Measurements from ENCODE around the gene RNPEP.
"Not testable (repeated sequence)": the region's sequence is repeated elsewhere in the genome, so short reads cannot be mapped to it uniquely, and the experiment has no call there.

RNPEP gene

DNA sequence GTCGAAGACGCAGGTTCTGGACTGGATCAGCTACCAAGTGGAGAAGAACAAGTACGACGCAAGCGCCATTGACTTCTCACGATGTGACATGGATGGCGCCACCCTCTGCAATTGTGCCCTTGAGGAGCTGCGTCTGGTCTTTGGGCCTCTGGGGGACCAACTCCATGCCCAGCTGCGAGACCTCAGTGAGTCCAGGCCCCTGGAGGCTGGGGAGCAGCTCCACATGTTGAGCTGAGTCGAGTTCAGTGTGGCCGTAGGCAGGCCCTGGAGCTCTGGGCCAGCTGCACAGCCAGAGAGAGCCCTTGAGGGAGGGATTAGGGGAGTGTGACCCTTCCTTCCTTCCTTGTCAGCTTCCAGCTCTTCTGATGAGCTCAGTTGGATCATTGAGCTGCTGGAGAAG is 29.5 kb downstream of the RNPEP start:
- no peak for DNase-seq

DNA sequence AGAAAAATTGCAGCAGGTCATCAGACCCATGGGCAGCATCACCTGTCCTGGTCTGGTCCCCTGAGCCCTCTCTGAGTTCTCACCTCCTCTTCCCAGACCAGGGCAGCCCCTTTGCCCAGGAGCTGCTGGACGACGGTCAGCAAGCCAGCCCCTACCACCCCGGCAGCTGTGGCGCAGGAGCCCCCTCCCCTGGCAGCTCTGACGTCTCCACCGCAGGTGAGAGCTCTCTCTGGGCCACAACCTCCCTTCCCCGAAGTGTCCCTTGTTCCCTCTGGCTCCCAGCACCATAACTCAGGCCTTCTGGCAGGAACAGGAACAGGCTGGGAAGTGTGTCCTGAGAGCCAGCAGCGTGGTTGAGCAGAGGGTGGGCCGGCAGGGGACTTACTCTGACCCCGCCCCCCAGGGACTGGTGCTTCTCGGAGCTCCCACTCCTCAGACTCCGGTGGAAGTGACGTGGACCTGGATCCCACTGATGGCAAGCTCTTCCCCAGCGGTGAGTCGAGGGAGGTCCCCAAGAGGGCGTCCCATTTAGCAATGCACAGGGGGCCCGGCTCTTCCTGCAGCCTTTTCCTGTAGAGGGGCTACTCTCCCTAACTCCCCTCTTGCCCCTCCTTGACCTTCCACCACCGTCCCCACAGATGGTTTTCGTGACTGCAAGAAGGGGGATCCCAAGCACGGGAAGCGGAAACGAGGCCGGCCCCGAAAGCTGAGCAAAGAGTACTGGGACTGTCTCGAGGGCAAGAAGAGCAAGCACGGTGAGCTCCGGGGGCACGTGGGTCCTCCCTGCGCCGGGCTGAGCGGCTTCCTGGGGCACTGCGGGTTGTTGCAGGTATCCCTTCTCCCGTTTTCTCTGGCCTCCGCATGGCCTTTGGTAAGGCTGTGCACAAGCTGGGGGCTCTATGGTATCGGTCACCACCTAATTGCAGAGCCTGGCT is 30.4 kb downstream of the RNPEP start:
- no peak for DNase-seq

DNA sequence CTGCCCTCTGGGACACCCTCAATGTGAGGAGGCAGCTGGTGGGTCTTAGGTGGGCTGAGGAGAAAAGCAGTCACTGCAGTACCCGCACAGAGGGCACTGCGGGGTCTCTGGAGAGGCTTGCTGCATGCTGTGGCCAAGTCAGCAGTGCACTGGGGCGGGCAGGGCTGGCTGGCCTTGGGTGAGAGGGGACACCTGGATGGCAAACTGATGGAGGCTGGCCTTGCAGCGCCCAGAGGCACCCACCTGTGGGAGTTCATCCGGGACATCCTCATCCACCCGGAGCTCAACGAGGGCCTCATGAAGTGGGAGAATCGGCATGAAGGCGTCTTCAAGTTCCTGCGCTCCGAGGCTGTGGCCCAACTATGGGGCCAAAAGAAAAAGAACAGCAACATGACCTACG is 31.2 kb downstream of the RNPEP start:
- DNase-seq = no peak

DNA sequence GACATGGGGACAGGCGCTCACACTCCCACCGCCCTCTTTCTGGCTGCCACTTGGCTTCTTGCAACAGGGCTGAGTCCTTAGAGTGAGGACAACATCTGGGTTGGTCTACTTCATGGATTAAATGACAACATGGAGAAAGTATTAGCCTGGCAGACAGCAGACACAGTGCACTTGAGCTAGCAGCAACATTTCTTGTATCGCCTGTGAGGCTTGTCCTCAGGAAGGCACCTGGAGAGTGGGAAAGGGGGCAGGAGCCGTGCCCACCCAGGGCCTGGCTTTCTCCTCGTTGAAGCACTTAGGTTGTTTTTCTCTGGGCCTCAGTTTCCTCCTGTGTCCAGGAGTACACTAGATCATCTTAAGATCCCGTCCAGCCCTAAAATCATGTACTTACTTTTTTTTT is 31.6 kb downstream of the RNPEP start:
- DNase-seq = no peak

DNA sequence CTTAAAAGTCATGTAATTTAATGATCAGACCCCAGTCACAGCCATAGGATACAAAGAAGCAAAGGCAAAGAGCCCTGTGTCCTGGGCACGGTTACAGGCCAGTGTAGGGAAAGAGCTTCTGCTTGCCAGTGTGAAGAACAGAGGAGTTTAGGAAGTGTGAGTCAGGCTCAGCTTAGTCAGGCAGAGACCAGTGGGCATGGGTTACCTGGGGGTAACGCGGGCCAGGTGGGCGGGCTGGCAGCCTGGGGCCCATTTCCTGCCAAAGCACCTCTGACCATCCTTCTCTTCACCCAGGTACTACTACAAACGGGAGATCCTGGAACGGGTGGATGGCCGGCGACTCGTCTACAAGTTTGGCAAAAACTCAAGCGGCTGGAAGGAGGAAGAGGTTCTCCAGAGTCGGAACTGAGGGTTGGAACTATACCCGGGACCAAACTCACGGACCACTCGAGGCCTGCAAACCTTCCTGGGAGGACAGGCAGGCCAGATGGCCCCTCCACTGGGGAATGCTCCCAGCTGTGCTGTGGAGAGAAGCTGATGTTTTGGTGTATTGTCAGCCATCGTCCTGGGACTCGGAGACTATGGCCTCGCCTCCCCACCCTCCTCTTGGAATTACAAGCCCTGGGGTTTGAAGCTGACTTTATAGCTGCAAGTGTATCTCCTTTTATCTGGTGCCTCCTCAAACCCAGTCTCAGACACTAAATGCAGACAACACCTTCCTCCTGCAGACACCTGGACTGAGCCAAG is 32.6 kb downstream of the RNPEP start:
- no peak for DNase-seq

DNA sequence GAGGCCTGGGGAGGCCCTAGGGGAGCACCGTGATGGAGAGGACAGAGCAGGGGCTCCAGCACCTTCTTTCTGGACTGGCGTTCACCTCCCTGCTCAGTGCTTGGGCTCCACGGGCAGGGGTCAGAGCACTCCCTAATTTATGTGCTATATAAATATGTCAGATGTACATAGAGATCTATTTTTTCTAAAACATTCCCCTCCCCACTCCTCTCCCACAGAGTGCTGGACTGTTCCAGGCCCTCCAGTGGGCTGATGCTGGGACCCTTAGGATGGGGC is 33.2 kb downstream of the RNPEP start:
- DNase-seq = no peak

DNA sequence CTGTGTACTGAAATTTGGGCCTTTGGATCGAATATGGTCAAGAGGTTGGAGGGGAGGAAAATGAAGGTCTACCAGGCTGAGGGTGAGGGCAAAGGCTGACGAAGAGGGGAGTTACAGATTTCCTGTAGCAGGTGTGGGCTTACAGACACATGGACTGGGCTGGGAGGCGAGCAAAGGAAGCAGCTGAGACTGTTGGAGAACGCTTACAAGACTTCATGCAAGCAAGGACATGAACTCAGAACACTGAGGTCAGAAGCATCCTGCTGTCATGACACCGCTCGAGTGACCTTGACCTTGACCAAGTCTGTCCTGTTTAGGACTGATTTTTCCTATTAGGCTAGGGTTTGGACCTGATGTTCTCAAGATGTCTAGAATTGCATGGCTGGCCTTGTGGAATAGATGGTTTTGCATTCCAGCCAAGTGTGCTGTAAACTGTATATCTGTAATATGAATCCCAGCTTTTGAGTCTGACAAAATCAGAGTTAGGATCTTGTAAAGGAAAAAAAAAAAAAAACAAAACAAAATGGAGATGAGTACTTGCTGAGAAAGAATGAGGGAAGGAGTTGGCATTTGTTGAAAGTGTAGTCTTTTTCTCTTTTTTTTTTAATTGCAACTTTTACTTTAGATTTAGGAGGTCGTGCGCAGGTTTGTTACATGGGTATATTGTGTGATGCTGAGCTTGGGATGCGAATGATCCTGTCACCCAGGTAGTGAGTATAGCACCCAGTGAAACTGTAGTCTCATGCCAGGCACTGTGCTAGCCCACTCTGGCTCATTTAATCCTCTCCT is 33.8 kb downstream of the RNPEP start:
- DNase-seq = no peak

DNA sequence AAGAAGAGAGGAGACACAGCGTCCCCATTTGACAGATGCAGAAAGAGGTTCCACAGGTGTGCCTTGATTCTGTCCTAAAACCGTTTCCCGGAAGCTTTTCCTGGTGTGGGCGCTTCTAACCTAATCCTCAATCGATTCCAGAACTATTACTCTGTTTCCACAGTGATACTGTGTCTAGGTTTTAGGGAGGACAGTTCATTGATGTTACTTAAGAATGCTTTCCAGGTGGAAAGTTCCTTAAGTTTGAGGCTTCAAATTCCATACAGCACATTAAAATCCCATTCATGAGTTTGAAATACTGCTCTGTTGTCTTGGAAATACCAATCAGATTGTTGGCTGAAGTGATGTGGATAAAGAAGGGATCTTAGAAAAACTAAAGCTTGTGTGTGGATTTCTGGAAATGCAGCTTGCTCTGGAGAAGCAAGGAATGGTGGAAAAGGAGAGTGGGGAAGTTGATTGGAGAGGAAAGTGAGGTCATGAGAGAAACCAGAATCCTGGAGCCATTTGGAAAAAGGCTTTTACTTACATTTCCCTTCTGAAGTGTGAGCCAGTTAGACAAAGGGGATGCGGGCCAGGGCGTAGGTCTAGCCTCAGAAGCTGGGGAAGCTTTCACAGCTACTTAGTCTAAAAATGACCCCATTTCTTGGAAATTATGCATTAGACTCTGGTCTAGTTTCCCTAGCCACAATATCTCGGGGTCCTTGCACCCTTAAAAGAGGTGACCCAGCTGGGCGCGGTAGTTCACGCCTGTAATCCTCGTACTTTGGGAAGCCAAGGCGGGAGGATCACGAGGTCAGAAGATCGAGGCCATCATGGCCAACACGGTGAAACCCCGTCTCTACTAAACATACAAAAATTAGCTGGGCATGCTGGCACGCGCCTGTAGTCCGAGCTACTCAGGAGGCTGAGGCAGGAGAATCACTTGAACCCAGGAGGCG is 34.6 kb downstream of the RNPEP start:
- DNase-seq = no peak

DNA sequence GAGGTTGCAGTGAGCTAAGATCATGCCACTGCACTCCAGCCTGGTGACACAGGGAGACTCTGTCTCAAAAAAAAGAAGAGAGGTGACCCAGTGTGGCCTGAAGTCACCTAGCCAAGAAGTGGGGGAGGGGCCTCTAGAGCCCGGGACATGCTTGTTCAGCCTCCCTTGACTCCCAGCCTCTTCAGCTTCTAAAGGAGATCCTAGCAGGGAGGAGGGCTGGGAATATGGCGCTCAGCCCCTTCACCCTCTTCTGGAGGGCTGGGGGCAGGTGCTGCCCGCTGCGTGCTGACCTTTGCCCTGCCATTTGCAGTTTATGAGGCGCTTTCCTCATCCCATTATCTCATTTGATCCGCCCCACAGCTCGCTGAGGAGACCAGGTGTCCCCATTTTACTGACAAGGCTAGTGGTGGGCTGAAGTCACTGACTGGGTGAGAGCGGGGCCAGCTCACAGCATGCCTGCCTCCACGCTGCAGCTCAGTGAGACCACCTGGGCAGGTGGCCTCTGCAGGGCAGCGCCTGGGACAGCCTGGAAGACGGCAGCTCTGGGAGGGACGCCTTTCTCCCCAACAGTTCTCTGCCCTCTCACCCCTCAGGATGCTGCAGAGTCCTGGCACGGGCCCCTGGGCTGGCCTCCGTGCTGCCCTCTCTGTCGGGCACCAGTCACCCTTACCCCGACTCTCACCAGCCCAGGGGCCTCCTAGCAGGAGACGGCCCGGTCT is 35.5 kb downstream of the RNPEP start:
- DNase-seq = peak; percentile 69

DNA sequence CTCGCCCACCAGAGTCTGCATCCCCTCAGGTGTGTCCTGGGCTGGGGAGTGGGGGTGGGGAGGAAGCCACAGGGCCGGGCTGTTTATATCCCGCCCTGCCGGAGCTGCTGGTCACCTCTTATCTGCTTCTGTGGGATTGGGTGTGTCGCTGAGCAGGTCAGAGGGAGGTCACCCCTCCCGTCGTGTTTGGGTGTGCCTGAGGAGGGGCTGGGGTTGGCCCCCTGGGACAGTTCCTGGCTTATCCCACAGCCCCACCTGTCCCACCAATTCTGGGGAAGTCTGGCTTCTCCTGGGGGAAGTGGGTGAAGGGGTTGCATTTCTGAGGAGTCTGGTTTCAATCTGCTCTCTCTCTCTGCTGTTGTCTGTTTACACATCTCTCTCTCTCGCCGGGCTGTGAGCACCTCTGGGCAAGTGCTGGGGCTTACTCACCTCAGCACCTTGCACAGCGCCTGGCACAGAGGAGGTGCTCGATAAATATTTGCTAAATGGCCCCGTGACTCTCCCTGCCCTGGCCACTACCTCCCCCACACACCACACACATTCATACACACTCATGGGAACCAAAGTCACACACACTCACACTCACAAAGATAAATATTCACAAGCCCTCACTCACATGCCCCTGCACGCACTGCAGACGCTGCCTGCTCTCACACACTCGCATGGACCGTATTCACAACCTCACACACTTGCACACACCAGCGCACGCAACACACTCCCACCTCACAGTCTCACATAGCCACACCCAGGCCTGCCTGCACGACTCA is 36.2 kb downstream of the RNPEP start:
- DNase-seq = peak; percentile 97

DNA sequence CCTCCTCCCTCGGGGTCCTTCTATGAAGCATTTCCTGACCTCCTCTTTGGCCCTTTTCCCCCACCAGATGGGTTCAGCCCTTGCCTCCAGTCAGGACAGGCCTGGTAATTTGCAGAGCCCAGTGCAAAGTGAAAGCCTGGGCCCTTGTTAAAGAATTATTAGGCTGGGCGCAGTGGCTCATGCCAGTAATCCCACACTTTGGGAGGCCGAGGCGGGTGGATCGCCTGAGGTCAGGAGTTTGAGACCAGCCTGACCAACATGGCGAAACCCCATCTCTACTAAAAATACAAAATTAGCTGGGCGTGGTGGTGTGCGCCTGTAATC is 36.7 kb downstream of the RNPEP start:
- DNase-seq = not testable (repeated sequence)

DNA sequence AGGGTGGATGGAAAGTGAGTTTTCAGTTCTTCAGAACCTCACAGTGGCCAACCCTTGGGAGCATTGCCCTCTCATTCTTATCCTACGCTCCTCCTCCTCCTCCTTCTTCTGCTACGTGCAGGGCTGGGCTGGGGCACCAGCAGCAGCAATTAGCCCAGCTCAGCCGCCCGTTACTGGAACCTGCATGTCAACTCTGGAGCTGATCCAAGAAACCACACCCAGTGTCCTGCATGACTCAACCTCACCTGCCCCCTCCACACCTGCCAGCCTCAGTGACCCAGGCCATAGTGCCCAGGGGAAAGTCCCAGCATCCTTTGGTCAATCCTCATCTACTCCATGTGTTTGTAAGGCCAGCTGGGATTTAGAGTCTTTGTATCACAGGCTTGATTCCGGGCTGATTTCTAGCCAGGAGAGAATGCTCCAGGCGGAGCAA is 40.6 kb downstream of the RNPEP start:
- DNase-seq = peak; percentile 98

DNA sequence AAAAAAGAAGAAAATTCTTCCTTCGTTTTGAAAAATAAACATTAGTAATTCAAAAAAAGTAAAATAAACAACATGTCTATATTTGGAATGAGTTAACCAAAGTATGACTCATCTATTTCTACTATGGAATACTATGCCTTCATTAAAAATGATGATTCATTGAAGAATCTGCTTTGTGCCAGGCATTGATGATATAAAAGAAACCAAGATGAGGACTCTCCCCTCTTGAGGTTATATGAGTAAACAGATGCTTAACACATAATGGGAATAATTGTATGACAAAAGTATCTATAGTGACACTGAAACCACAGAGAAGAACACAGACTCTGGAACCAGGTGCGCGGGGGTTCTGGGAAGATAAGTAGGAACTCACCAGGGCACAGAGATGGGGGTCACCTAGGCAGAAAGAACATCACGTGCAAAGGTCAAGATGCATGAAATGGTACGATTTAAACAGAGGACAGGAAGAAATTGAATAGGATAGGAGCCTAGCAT is 46.8 kb downstream of the RNPEP start:
- DNase-seq = peak; percentile 96

DNA sequence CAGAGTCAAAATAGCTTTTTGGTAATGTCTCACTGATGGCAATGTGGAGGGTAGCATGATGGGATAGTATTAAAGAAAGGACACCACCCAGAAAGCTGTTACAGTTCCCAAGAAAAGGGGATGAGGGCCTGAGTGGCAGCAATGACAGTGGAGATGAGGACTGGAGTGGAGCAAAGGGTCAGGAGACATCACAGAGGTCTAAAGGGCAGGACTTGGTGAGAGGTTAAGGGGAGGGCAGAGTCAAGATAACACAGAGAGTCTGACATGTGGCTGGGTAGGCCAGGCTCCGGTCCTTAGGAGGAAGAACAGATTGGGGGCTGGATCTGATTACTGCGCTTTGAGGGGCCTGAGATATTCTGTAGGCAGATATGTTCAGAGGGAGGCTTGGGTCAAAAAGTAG is 47.3 kb downstream of the RNPEP start:
- DNase-seq = no peak

DNA sequence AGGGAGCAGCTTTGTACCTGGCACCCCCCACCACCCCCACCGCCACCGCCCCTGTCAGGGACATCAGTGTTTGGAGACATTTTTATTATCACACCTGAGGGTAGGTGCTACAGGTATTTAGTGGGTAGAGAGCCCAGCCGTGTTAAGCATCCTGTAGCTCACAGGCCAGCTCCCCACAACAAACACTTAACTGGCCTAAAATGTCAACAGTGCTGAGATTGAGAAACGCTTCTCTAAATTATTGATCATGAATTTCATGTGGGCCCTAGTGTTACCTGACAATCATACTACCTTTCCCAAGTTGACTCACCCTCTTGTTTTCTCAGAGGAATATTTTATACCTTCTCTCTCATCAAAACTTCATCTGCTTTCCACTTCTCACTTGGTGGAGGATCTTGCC is 49.3 kb downstream of the RNPEP start:
- no peak for DNase-seq

DNA sequence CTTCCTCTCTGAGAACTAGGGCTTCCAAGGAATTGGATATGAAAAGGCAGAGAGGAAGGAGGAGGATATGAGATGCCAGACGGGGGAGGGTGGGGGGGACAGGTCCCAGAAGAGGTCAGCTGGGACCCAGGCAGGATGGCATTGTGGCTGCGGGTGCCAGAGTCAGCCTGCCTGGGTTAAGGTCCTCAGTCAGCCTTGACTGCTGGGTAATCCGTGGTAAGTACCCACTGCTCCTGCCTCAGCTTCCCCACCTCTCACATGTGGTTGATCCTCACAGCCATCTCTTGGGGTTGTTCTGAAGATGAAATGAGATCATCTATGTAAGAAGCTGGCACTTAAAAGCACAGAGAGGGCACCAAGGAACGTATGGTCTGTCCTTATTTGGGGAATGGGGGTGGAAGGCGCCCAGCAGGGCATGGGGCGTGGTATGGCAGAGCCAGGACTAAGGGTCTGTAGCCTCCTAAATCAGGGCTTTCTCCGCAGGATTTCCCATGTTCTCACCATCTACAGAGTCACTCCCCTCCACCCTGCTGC is 51.8 kb downstream of the RNPEP start:
- DNase-seq = no peak

DNA sequence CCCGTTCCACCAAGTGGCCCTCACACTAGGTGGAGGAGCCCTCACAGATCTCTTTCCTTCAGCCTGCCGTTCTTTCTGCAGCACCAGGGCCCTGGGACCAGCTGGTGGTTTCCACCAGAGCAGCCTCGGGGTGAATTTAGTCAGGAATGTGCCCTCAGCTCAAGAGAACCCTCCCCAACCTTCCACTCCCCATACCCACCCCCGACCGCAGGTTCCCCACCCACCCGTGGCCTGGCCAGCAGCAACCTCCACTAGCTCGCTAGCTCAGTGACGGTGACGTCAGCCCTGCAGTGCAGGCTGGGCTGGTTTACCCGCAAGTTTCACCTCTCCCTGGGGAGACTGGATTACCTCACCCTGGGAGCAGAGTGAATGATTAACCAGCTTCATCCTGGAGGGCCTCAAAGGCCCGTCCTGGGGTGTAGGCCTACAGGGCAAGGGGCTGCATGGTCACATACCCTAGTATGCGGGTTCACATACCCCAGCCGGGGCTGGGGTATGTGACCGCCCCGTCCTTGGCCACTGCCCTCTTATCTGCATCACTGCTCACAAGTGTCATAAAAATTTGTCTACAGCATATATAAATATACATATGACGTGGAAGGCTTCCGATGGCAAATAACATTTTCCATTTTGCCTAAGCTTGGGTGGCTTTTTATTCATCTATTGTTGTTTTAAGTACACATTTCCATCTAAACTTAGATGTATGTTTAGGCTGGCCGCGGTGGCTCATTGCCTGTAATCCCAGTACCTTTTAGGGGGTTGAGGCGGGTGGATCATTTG is 52.4 kb downstream of the RNPEP start:
- peak; percentile 97 for DNase-seq

DNA sequence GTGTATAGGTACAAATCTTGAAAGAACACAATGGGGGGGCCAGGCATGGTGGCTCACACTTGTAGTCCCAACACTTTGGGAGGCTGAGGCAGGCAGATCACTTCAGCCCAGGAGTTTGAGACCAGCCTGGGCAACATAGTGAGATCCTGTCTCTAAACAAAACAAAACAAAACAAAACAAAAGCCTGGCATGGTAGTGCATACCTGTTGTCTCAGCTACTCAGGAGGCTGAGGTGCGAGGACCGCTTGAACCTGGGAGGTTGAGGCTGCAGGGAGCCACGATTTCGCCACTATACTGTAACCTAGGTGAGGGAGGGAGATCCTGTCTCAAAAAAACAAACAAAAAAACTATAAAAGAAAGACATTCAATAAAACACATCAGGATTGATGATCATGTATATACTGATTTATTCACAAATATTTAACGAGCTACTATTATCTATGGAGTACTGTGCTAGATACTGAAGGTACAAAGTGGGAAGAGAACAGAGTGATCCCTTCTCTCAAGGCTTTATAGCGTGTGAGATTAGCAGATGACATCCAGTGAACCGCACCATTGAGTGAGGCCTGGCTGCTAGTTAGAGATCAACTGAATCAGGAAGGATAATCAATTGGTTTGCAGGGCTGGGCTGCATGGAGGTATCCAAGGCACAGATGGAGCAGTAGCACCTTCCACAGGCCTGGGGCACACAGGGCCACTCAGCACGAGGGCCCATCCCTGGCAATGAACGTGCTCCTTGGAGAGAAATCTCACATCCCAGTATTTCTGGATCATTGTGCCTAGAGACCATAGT is 54.3 kb downstream of the RNPEP start:
- DNase-seq = no peak

DNA sequence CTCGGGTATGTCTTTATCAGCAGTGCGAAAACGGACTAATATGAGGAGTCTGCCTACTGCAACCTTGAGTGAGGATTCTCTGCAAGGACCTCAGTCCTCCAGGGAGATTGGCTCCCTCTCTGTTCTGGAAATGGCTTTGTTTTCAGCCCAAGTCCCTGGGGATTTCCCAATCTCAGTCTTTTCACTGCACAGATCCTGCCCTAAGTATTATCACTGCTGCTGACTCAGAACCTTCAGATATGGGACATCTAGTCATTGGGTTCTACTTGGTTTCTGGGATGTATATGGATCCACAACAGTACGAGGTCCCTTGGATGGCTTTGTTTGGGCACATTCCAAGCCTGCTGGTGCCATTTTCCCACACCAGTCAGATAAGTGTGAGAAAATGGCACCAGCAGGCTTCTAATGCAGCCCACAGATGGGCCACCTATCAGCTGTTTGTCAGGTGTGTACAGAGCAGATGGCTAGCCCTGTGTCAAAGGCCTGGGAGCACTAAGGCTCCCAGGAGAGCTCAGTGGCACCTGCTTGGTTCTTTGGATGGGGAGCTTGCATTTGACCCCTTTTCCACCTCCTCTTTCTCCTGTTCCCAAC is 55.4 kb downstream of the RNPEP start:
- no peak for DNase-seq
